Right cardiac atrium (tissue), 5 donors: ENCODE data around the gene CCDC102A. TPM values are rescaled to one million over a fixed set of nuclear protein-coding genes. Genes with fewer than 3 reads are reported as not detected.
A peak's percentile ranks its signal among the peaks of the same experiment; 100 is the strongest.

Source experiments
- ATAC-seq, 2 donors: fragments of 200-7000 bp; cut with Tn5 transposase; one replicate each; pipeline versions ENCODE4 v1.8.0 to v1.9.1; 2020; ENCODE audit warnings: moderate library complexity in 2 of 2, mild to moderate bottlenecking in 1 of 2
- DNase-seq, 3 donors: peaks; one replicate each; pipeline ENCODE4 v3.0.0-alpha.2; 2020
- H3K27ac ChIP-seq: one replicate; pipeline ENCODE4 v1.5.1; 2013; ENCODE audit warnings: mild to moderate bottlenecking, low read length, control low read depth, moderate library complexity
- H3K27me3 ChIP-seq: one replicate; pipeline ENCODE4 v1.6.1; 2013; ENCODE audit not compliant: control insufficient read depth, insufficient read depth
- H3K4me1 ChIP-seq: one replicate; pipeline ENCODE4 v1.6.1; 2013; ENCODE audit warnings: low read length; ENCODE audit not compliant: control insufficient read depth, insufficient read depth
- H3K4me3 ChIP-seq: one replicate; pipeline ENCODE4 v1.5.1; 2013; ENCODE audit warnings: low read length, control low read depth
- H3K9me3 ChIP-seq: one replicate; pipeline ENCODE4 v1.6.1; 2013; ENCODE audit warnings: low read length; ENCODE audit not compliant: control insufficient read depth
- WGBS: extraction: QIAGEN DNeasy Blood & Tissue Kit; methylation state at CpG from one replicate; pipeline ENCODE4 v1.1.7; 2013; 5-methylcytosine and 5-hydroxymethylcytosine counted together
- intact Hi-C, 4 donors: fragments of 100-400 bp; cut with DNase I; formaldehyde crosslinking; loops; one replicate each; pipeline versions ENCODE4 v1.11.0 to v1.14.0; 2022 to 2023
- long read RNA-seq, 4 donors: library from polyadenylated mRNA; unstranded; transcript quantifications; one replicate each; pipeline ENCODE4 v2.0.0, GENCODE V29; 2020 to 2021
- polyA plus RNA-seq: library from polyadenylated mRNA; stranded (reverse); fragments of 200-250 nt; gene quantifications from one replicate; pipeline ENCODE4 v1.2.3, GENCODE V29; 2013
- total RNA-seq, 4 donors: library from RNA; stranded (reverse); fragmentation: NEBNext Ultra II Directional; extraction: Animal tissue kit (Norgen Biotek cat#: 25700); gene quantifications; one replicate each; pipeline ENCODE4 v1.2.1, GENCODE V29; 2021
- donor health status: healthy with polysubstance abuse.
- donor health status: DM: no; HTN: yes; CAD: no.
- donor health status: DM: no; HTN: no; CAD: no.
- donor health status: DM: no; HTN: yes; CAD: no; lungs with severe emphysema.
- donor health status: DM: yes; HTN: yes; CAD: no.

CCDC102A gene
- total RNA-seq (10 to 100 TPM in 3 of 4 donors, 1 to 10 TPM in 1; 7.6 to 15.4 (median 11.0) TPM), polyA plus RNA-seq (9.0 TPM)
- long read RNA-seq, donor 1, transcript CCDC102A-201 (9 exons, 2,463 nt): major isoform, 122 of 150 reads
- long read RNA-seq, donor 1, partial matches to known transcripts: 22 of 150 reads
- long read RNA-seq, donor 1, other reads (novel, unspliced or antisense): 6 of 150 reads
- long read RNA-seq, donor 2, transcript CCDC102A-201 (9 exons, 2,463 nt): major isoform, 61 of 83 reads
- long read RNA-seq, donor 2, partial matches to known transcripts: 17 of 83 reads
- long read RNA-seq, donor 2, other reads (novel, unspliced or antisense): 5 of 83 reads
- long read RNA-seq, donor 3: 0 reads
- long read RNA-seq, donor 4, transcript CCDC102A-201 (9 exons, 2,463 nt): major isoform, 45 of 72 reads
- long read RNA-seq, donor 4, partial matches to known transcripts: 24 of 72 reads
- long read RNA-seq, donor 4, other reads (novel, unspliced or antisense): 3 of 72 reads

- no peaks in the 10 kb centered on the region for H3K9me3 ChIP-seq
- no peaks in the 10 kb centered on the region for H3K27me3 ChIP-seq
- H3K4me1 ChIP-seq: peaks cover 5% of the 10 kb centered on the region
- H3K4me3 ChIP-seq: peak within 1 kb of the TSS; percentile 63
- ATAC-seq: peak; percentile 69 to 72
- DNase-seq: peak in 2 of 3 donors; percentile 50 to 82
- intact Hi-C loops: no loop called here
- H3K27ac ChIP-seq: peak within 1 kb of the TSS; percentile 75
- WGBS: under 1% methylated on average over 79 of the region's 81 CpGs
Measured at GRCh38 chr16:57536306-57537193, at the start of gene CCDC102A. TSS of gene CCDC102A (minus strand) at chr16:57536571. CDS start at chr16:57529177, 7,394 bp downstream.

GRCh38 chr16:57585051-57585687, 48.8 kb upstream of the CCDC102A start:
- 46% methylated on average over 3 of the region's 3 CpGs for WGBS
- no peaks in the 10 kb centered on the region for H3K9me3 ChIP-seq
- ATAC-seq (no peak), DNase-seq (no peak)
- no peaks in the 10 kb centered on the region for H3K4me1 ChIP-seq
- no peak overlapping the region for H3K27ac ChIP-seq
- intact Hi-C loops: loop anchor here in 2 of 4 donors (5.0 to 10.0 kb wide), 2 partner anchors 67 to 150 kb away; partner anchors contain the start of gene KATNB1 (in 1 of the 2)
- no peaks in the 10 kb centered on the region for H3K27me3 ChIP-seq
- H3K4me3 ChIP-seq: no peak overlapping the region

GRCh38 chr16:57579361-57579665, 42.9 kb upstream of the CCDC102A start:
- H3K27ac ChIP-seq: no peak overlapping the region
- peak in 1 of 3 donors; percentile 24 for DNase-seq
- no peaks in the 10 kb centered on the region for H3K4me1 ChIP-seq
- H3K9me3 ChIP-seq: no peaks in the 10 kb centered on the region
- WGBS: 53% methylated on average over 2 of the region's 2 CpGs
- ATAC-seq: no peak
- H3K27me3 ChIP-seq: no peaks in the 10 kb centered on the region
- no peak overlapping the region for H3K4me3 ChIP-seq
- intact Hi-C loops: loop anchor here in 1 of 4 donors (5.0 to 10.0 kb wide), 2 partner anchors 143 to 425 kb away; partner anchors contain the start of genes USB1 and ZNF319

GRCh38 chr16:57578521-57579360, 42.4 kb upstream of the CCDC102A start:
- ATAC-seq (no peak), DNase-seq (peak in 1 of 3 donors; percentile 21)
- H3K27me3 ChIP-seq: no peaks in the 10 kb centered on the region
- intact Hi-C loops: loop anchor here in 1 of 4 donors (5.0 to 10.0 kb wide), 2 partner anchors 144 to 426 kb away; partner anchors contain the start of genes USB1 and ZNF319
- WGBS: 68% methylated on average over 14 of the region's 14 CpGs
- no peak overlapping the region for H3K4me3 ChIP-seq
- H3K27ac ChIP-seq: no peak overlapping the region
- H3K4me1 ChIP-seq: no peaks in the 10 kb centered on the region
- no peaks in the 10 kb centered on the region for H3K9me3 ChIP-seq

- Histone ChIP-seq H3K4me3 (no peak overlapping the region), H3K27me3 (no peaks in the 10 kb centered on the region), H3K9me3 (no peaks in the 10 kb centered on the region), H3K4me1 (no peaks in the 10 kb centered on the region), H3K27ac (no peak overlapping the region)
- DNase-seq: peak in 1 of 3 donors; percentile 37
- WGBS: 36% methylated on average over 4 of the region's 4 CpGs
- intact Hi-C loops: loop anchor here in 1 of 4 donors (5.0 to 10.0 kb wide), 2 partner anchors 145 to 427 kb away; partner anchors contain the start of genes USB1 and ZNF319
- peak in 1 of 2 donors; percentile 12 for ATAC-seq
Measured at GRCh38 chr16:57577691-57578224, 41.4 kb upstream of the CCDC102A start.

- ATAC-seq (no peak), DNase-seq (peak in 1 of 3 donors; percentile 15)
- no peaks in the 10 kb centered on the region for H3K9me3 ChIP-seq
- 85% methylated on average over 6 of the region's 6 CpGs for WGBS
- no peaks in the 10 kb centered on the region for H3K4me1 ChIP-seq
- H3K27me3 ChIP-seq: no peaks in the 10 kb centered on the region
- H3K27ac ChIP-seq: no peak overlapping the region
- no peak overlapping the region for H3K4me3 ChIP-seq
- intact Hi-C loops: loop anchor here in 1 of 4 donors (5.0 to 10.0 kb wide), 2 partner anchors 145 to 428 kb away; partner anchors contain the start of genes USB1 and ZNF319
Measured at GRCh38 chr16:57577214-57577613, 40.8 kb upstream of the CCDC102A start.

- no peaks in the 10 kb centered on the region for H3K27me3 ChIP-seq
- intact Hi-C loops: loop anchor here in 1 of 4 donors (5.0 to 10.0 kb wide), 2 partner anchors 146 to 428 kb away; partner anchors contain the start of genes USB1 and ZNF319
Measured at GRCh38 chr16:57576429-57576870, 40.1 kb upstream of the CCDC102A start.

GRCh38 chr16:57575468-57576277, 39.3 kb upstream of the CCDC102A start:
- intact Hi-C loops: loop anchor here in 1 of 4 donors (5.0 to 10.0 kb wide), 2 partner anchors 147 to 429 kb away; partner anchors contain the start of genes USB1 and ZNF319
- WGBS: 83% methylated on average over 16 of the region's 16 CpGs
- DNase-seq (peak in 1 of 3 donors; percentile 44), ATAC-seq (peak in 1 of 2 donors; percentile 7)
- no peaks in the 10 kb centered on the region for H3K9me3 ChIP-seq
- no peaks in the 10 kb centered on the region for H3K27me3 ChIP-seq
- H3K27ac ChIP-seq: no peak overlapping the region
- no peaks in the 10 kb centered on the region for H3K4me1 ChIP-seq
- no peak overlapping the region for H3K4me3 ChIP-seq

More at GRCh38 chr16:57576429-57576870, 40.1 kb upstream of the CCDC102A start:
- DNase-seq: peak; percentile 69 to 91 (median 89)
- no peaks in the 10 kb centered on the region for H3K4me1 ChIP-seq
- H3K9me3 ChIP-seq: no peaks in the 10 kb centered on the region
- peak; percentile 34 to 74 for ATAC-seq
- 18% methylated on average over 16 of the region's 16 CpGs for WGBS
- H3K27ac ChIP-seq: no peak overlapping the region
- H3K4me3 ChIP-seq: no peak overlapping the region
